ENCODE measurements around the gene CARM1.

- TF ChIP-seq CTCF (conservative IDR thresholded peaks at IDR 0.05; ENCODE audit: low read length) (no peak), EZH2phosphoT487 (IDR thresholded peaks at IDR 0.05; ENCODE audit: borderline replicate concordance) (no peak)
Observed at GRCh38 chr19:10898633-10899032, 27.3 kb downstream of the CARM1 start.
